ENCODE results near the gene FAM20A. TPM values are rescaled to one million over a fixed set of nuclear protein-coding genes. Genes with fewer than 3 reads are reported as not detected.

The FAM20A gene
- total RNA-seq, 1 donor from 2014 or later, result 15.6 TPM

GRCh38 chr17:68567035-68567434 lies 34.1 kb downstream of the FAM20A start:
- DNase-seq (ENCODE audit: low spot score, unreplicated experiment), result no peak
- H3K9me3 Mint-ChIP-seq (ENCODE audit: low read depth), result no peaks in the 10 kb centered on the region
- TF ChIP-seq, protein P1, sequence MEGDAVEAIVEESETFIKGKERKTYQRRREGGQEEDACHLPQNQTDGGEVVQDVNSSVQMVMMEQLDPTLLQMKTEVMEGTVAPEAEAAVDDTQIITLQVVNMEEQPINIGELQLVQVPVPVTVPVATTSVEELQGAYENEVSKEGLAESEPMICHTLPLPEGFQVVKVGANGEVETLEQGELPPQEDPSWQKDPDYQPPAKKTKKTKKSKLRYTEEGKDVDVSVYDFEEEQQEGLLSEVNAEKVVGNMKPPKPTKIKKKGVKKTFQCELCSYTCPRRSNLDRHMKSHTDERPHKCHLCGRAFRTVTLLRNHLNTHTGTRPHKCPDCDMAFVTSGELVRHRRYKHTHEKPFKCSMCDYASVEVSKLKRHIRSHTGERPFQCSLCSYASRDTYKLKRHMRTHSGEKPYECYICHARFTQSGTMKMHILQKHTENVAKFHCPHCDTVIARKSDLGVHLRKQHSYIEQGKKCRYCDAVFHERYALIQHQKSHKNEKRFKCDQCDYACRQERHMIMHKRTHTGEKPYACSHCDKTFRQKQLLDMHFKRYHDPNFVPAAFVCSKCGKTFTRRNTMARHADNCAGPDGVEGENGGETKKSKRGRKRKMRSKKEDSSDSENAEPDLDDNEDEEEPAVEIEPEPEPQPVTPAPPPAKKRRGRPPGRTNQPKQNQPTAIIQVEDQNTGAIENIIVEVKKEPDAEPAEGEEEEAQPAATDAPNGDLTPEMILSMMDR (IDR thresholded peaks at IDR 0.05; ENCODE audit: unreplicated experiment), result no peak
- no peaks in the 10 kb centered on the region for H3K27me3 Mint-ChIP-seq
- H3K4me1 Mint-ChIP-seq (ENCODE audit: low read depth), result peaks cover 2% of the 10 kb centered on the region
- H3K36me3 Mint-ChIP-seq (ENCODE audit: insufficient read depth), result peaks cover 4% of the 10 kb centered on the region
- no peak overlapping the region for H3K27ac Mint-ChIP-seq
- no peak overlapping the region for H3K4me3 Mint-ChIP-seq (ENCODE audit: low read depth)

DNA sequence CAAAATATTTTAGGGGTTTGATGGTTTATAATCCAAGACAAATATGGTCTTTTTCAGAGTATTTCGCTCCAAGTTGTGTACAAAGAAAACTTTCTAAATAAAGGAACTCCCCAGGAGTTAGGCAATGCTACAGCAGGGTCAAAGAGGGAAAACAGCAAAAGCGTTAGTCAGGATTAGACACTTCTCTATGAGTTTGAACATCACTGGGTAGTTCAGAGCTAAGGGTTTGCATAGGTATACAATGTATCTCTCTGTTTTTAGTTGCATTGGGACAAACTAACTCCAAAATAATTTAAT lies 34.8 kb downstream of the FAM20A start:
- DNase-seq (ENCODE audit: low spot score, unreplicated experiment), result no peak
- Mint-ChIP-seq H3K9me3 (ENCODE audit: low read depth) (no peaks in the 10 kb centered on the region), H3K36me3 (ENCODE audit: insufficient read depth) (peaks cover 4% of the 10 kb centered on the region), H3K4me3 (ENCODE audit: low read depth) (no peak overlapping the region), H3K27me3 (no peaks in the 10 kb centered on the region), H3K4me1 (ENCODE audit: low read depth) (peaks cover 2% of the 10 kb centered on the region), H3K27ac (no peak overlapping the region)
- TF ChIP-seq, protein P1 (IDR thresholded peaks at IDR 0.05; ENCODE audit: unreplicated experiment), result no peak

DNA sequence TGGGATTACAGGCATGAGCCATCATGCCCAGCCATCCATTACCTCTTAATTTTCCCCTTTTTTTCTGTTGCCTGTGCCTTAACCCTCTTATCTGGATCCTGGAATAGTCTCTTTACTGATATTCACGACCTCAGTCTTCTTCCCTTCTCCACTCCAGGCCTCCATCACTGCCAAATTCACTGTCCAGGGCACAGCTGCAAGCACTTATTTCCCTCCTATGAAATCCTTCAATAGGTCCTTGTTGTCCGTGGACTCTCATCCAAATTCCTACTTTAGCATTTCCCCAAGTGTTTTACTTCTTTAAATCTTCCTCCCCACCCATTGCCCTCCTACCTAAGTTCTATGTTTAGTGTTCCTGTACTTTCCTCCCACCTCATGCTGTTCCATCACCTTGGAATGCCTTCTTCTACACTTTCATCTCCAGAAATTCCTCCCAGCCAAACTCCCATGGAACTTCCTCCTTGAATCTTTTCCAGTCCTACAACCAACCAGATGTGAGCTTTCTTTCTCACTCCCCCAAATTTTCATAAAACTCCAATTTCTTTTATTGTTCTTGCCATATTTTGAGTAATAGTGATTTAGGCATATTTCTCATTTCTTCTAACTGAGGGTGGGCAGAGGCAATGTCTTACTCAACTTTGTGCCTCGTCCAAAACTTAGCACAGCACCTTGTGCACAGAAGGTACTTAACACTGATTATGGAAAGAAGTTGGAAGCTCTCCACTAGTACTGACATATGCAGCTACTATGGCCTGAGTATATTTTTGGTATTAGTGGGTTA lies 35.3 kb downstream of the FAM20A start:
- Mint-ChIP-seq H3K36me3 (ENCODE audit: insufficient read depth) (peaks cover 4% of the 10 kb centered on the region), H3K4me3 (ENCODE audit: low read depth) (no peak overlapping the region), H3K27me3 (no peaks in the 10 kb centered on the region), H3K9me3 (ENCODE audit: low read depth) (no peaks in the 10 kb centered on the region), H3K4me1 (ENCODE audit: low read depth) (peaks cover 2% of the 10 kb centered on the region), H3K27ac (no peak overlapping the region)
- TF ChIP-seq, protein P1 (IDR thresholded peaks at IDR 0.05; ENCODE audit: unreplicated experiment), result no peak
- DNase-seq (ENCODE audit: low spot score, unreplicated experiment), result no peak

DNA sequence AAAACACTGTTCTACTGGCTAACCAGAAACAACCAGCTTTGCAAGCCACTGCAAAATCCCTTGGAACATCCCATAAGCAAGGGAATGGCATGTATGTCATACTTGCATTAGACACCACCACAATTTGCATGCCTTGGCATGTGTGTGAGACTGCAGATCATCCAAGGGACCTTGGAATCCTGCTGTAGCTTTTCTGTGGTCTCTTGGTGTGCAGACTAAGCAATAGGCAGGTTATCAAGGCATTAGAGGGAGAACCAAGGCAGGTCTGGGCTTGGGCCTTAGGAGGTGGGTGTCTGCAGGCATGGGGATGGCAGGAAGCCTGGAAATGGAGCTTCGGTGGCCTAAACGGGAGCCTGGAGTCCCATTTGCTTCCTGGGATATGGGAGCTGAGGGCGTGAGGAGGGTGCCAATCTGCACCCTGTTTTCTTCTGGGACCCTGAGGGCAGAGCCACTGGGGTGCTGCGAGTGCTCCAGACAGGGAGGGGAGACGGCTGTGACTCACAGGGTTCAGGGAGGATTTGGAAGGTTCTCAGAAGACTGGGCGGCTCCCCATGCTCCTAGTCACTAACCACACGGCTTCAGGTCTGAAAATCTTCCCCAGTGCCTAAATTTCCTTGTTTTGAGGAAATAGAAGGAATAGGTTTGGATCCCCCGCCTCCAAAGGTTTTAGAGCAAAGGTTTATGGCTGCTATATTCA lies 36.6 kb downstream of the FAM20A start:
- Mint-ChIP-seq H3K4me1 (ENCODE audit: low read depth) (no peaks in the 10 kb centered on the region), H3K27ac (no peak overlapping the region), H3K27me3 (no peaks in the 10 kb centered on the region), H3K36me3 (ENCODE audit: insufficient read depth) (peaks cover 5% of the 10 kb centered on the region), H3K4me3 (ENCODE audit: low read depth) (no peak overlapping the region), H3K9me3 (ENCODE audit: low read depth) (no peaks in the 10 kb centered on the region)
- DNase-seq (ENCODE audit: low spot score, unreplicated experiment), result no peak
- TF ChIP-seq, protein P1 (IDR thresholded peaks at IDR 0.05; ENCODE audit: unreplicated experiment), result no peak

GRCh38 chr17:68562736-68563135 lies 38.4 kb downstream of the FAM20A start:
- no peak for DNase-seq (ENCODE audit: low spot score, unreplicated experiment)
- Mint-ChIP-seq H3K9me3 (ENCODE audit: low read depth) (no peaks in the 10 kb centered on the region), H3K36me3 (ENCODE audit: insufficient read depth) (peaks cover 3% of the 10 kb centered on the region), H3K27ac (no peak overlapping the region), H3K4me3 (ENCODE audit: low read depth) (no peak overlapping the region), H3K27me3 (no peaks in the 10 kb centered on the region), H3K4me1 (ENCODE audit: low read depth) (no peaks in the 10 kb centered on the region)
- TF ChIP-seq, protein P1 (IDR thresholded peaks at IDR 0.05; ENCODE audit: unreplicated experiment), result no peak

Data from progenitor cell of endocrine pancreas (in vitro differentiated cells).